AML-193 (cell line): Measurements from ENCODE around the gene NDC1.
"Not testable (repeated sequence)": the region's sequence is repeated elsewhere in the genome, so short reads cannot be mapped to it uniquely, and the experiment has no call there.

Experiments
- DNase-seq, 2 experiments: peaks; one replicate each; lab custom pipeline; 2025; lab: John Stamatoyannopoulos, UW

The NDC1 gene, protein sequence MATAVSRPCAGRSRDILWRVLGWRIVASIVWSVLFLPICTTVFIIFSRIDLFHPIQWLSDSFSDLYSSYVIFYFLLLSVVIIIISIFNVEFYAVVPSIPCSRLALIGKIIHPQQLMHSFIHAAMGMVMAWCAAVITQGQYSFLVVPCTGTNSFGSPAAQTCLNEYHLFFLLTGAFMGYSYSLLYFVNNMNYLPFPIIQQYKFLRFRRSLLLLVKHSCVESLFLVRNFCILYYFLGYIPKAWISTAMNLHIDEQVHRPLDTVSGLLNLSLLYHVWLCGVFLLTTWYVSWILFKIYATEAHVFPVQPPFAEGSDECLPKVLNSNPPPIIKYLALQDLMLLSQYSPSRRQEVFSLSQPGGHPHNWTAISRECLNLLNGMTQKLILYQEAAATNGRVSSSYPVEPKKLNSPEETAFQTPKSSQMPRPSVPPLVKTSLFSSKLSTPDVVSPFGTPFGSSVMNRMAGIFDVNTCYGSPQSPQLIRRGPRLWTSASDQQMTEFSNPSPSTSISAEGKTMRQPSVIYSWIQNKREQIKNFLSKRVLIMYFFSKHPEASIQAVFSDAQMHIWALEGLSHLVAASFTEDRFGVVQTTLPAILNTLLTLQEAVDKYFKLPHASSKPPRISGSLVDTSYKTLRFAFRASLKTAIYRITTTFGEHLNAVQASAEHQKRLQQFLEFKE

DNA sequence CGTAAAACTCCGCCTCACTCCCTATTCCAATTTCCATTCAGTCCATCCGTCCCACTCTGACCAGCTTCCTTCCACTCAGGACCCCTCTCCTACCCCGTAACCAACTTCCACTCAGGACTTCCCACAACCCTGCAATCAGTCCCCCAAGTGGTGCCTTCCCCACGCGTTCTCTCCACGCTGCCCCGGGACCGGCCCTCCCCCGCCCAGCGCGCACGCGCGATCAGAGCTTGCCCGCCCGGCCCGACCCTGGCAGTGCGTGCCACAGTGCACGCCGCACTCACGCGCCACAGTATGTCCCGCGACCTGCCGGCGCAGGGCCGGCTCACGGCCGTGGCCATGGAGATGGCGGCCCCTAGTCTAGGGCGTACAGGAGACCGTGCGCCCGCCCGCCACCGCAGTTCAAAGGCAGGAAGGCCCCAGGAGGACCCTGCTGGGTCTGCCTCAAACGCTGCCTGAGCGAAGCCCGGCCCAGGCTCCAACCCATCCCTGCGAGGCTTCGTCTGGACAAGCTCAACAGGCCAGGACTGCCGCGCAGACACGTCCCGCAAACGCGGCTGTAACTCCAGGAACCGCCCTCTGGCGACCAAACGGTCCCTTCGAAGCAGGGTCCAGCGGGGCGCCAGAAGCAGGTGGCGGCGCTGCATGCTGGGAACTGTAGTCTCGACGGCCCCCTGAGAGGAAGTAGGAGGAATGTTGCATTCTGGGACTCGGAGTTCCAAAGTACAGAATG, at the start of gene NDC1:
Gene NDC1, minus strand, starts transcription at position 373 of the 730 bp plus-strand sequence. Its CDS starts 35 bp downstream, at position 338.
- DNase-seq = peak; percentile 96 to 97

DNA sequence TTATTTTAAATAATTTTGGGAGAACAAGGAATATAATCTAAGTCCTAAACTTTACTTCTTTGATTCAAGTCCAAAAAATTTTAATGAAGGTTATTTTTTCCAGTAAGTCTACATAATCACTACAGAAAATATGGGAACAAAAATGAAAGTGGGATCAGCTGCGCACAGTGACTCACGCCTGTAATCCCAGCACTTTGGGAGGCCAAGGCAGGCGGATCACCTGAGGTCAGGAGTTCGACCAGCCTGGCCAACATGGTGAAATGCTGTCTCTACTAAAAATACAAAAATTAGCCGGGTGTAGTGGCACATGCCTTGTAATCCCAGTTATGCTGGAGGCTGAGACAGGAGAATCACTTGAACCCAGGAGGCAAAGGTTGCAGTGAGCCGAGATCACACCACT, 45.5 kb upstream of the NDC1 start:
- not testable (repeated sequence) for DNase-seq

- not testable (repeated sequence) for DNase-seq
Measured at GRCh38 chr1:53881853-53882252, 43.8 kb upstream of the NDC1 start.

DNA sequence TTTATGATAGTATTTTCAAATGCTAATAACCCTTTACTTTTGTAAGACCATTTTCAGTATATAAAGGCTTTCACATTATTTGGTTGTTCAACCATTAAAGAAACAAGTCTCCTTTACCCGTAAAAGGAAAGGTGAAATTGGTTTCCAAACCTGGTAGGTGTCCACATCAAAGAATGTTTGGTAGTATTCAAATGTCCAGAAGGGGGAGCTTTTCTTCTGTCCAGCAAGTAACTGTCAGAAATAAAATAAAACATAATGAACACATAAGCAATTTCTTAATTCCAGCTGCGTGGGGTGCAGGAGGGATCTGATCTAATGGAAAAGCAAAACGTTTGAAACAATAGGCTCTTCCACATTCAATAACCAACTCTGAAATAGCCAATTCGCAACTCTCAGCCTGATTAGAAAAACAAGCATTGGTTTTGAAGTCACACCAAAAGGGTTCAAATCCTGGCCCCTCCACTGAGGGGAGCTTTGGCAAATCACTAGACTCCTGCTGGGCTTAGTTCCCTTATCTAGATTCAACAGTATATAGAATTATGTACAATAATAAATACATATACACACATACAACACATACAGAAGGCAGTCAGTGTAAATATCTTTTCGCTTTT, 40.5 kb upstream of the NDC1 start:
- DNase-seq = peak; percentile 52 to 67

DNA sequence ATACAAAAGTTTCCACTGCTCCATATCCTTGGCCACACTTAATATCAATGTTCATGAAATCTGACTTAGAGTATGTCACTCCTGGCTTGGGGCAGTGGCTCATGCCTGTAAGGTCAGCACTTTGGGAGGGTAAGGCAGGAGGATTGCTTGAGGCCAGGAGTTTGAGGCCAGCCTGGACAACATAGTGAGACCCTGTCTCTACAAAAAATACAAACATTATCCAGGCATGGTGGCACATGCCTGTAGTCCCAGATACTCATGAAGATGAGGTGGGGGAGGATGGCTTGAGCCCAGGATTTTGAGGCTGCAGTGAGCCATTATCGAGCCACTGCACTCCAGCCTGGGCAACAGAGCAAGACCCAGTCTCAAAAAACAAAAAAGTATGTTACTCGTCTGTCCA, 37.1 kb upstream of the NDC1 start:
- DNase-seq = not testable (repeated sequence)

DNA sequence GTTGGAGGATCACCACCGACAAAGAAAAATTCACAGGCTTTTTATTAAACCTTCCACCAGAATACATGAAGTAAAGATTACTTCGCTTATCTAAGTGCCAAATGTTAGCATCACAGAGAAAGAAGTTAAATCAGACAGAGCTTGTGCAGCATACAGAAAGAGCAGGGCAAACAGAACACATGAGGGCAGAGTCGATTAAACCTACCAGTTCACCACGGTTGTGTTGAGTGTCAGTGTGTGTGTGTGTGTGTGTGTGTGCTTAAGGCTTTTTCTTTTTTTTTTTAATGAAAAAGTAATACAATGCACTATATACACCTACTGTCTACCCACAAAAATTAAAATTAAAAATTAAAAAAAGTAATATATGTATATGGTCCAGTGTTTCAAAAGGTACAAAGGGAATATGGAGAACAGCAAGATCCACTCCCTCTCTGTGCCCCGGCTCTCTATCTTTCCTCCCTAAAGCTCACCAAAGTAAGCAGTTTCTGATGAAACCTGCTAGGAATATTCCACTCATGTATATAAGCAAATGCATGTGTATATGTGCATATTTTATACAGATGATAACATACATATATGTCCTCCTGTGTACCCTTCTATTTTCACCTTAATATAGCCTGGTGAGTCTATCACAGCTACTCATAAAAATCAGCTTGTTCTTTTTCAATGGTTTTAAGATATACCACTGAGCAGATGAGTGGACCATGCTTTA, 33.8 kb upstream of the NDC1 start:
- no peak for DNase-seq

- no peak for DNase-seq
Measured at GRCh38 chr1:53871221-53871620, 33.1 kb upstream of the NDC1 start.

GRCh38 chr1:53869454-53870117, 31.5 kb upstream of the NDC1 start:
- no peak for DNase-seq

DNA sequence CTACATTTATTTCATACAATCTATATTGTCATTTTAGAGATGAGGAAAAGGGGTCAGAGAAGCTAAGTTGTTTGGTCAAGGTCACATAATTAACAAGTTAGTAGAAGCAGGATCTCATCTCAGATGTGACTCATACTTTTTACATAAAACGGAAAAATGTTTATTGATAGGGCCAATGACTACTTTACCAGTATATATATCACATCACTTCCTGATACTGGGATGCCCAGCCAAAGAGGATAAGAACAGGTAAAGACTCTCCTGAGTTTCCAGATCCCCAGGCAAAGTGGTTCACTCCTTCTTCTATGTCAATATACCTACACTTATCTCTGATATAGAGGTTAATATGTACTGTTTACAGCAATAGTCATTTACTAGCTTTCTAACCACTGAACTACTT, 30.5 kb upstream of the NDC1 start:
- no peak for DNase-seq

GRCh38 chr1:53862507-53862906, 24.4 kb upstream of the NDC1 start:
- no peak for DNase-seq

DNA sequence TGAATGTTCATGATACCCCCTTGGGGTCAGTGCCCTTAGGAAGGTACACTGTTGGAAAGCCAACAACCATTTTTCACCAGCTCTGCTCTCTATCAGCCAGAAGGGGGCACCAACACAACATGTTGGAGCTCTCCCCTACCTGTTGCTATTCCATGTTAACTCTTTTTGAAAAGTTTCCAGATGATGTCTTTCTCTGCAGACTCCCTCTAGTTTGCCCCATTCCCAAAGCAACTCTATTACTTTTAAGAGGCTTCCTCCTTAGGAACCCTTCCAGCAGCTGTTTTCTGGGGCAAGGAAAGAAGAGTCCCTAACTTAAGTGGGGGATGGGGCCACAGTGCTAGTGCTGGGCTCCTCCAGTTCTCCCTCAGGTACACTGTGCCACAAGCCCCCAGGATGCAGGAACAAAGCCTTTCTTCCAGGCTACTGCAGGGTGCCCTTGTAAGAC, 22.9 kb upstream of the NDC1 start:
- peak; percentile 52 to 71 for DNase-seq

- DNase-seq = no peak
Measured at GRCh38 chr1:53851571-53852285, 13.6 kb upstream of the NDC1 start.

DNA sequence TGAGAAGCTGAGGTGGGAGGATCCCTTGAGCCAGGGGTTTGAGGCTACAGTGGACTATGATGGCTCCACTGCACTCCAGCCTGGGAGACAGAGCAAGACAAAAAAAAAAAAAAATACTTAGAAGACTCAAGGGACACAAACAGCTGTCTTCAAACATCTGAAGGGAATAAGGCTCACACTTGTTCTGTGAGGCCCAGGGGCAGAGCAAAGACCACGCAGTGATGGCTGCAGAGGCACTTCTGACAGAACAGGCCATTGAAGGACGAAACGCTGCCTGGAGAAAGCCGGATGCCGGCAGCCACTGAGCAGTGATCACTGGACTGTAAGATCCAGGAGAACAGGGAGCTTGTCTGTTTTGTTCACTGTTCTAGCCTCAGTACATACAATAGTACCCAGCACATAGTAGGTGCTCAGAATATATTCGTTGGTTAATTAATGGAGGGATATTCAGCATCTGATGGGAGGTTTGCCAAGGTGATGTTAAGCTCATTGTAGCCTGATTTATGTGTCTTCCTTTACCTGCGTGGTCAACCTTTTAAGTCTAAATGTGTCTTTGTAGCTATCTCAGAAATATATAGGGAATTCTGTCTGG, 12.1 kb upstream of the NDC1 start:
- DNase-seq = no peak

DNA sequence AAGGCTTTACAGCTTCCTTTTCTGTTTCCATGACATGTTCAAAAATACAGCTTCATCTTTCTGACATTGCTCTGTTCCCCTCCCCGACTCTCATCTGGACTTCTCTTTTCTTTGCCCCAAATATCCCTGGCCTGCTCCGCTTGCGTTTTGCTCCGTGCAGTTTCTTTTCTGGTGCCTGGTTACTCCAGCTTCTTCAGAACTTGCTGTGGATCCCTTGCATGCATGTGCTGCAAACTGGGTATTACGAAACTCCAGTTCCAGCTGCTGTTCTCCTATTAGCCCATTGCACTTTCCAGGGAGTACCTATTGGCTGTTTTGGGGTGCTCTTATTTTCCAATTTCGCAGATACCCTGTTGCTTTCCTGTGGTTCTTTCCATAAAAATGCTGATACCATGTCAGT, 9.9 kb upstream of the NDC1 start:
- DNase-seq = no peak

- DNase-seq = no peak
Measured at GRCh38 chr1:53842347-53842746, 4.3 kb upstream of the NDC1 start.

- DNase-seq = no peak
Measured at GRCh38 chr1:53838654-53838974, 518 bp upstream of the NDC1 start.

GRCh38 chr1:53837646-53837923, 511 bp downstream of the NDC1 start:
- DNase-seq = peak in 1 of 2 experiments; percentile 20

- no peak for DNase-seq
Measured at GRCh38 chr1:53835491-53835890, 2.6 kb downstream of the NDC1 start.

GRCh38 chr1:53834776-53835175, 3.3 kb downstream of the NDC1 start:
- no peak for DNase-seq

- no peak for DNase-seq
Measured at GRCh38 chr1:53833393-53833792, 4.7 kb downstream of the NDC1 start.
